HL-60 (cell line): ENCODE measurements around the gene IFITM10.

Source experiments
- GABPA ChIP-seq: IDR thresholded peaks from 2 replicates; pipeline ENCODE4 v1.6.1; 2012; ENCODE audit warnings: low read depth
- POLR2AphosphoS5 ChIP-seq: IDR thresholded peaks from 2 replicates; pipeline ENCODE4 v1.6.1; 2012; ENCODE audit warnings: low read depth
- SPI1 ChIP-seq: IDR thresholded peaks from 2 replicates; pipeline ENCODE4 v1.6.1; 2012; ENCODE audit warnings: low read depth, mild to moderate bottlenecking, borderline replicate concordance
- TF ChIP-seq, protein P1 (sequence below): IDR thresholded peaks from one replicate; pipeline ENCODE4 v1.5.1; 2011; ENCODE audit warnings: low read length, control low read depth, inconsistent platforms; ENCODE audit not compliant: insufficient read depth
- TF ChIP-seq, protein P2 (sequence below): IDR thresholded peaks from 2 replicates; pipeline ENCODE4 v1.6.1; 2012; ENCODE audit warnings: low read depth; ENCODE audit not compliant: insufficient replicate concordance

DNA sequence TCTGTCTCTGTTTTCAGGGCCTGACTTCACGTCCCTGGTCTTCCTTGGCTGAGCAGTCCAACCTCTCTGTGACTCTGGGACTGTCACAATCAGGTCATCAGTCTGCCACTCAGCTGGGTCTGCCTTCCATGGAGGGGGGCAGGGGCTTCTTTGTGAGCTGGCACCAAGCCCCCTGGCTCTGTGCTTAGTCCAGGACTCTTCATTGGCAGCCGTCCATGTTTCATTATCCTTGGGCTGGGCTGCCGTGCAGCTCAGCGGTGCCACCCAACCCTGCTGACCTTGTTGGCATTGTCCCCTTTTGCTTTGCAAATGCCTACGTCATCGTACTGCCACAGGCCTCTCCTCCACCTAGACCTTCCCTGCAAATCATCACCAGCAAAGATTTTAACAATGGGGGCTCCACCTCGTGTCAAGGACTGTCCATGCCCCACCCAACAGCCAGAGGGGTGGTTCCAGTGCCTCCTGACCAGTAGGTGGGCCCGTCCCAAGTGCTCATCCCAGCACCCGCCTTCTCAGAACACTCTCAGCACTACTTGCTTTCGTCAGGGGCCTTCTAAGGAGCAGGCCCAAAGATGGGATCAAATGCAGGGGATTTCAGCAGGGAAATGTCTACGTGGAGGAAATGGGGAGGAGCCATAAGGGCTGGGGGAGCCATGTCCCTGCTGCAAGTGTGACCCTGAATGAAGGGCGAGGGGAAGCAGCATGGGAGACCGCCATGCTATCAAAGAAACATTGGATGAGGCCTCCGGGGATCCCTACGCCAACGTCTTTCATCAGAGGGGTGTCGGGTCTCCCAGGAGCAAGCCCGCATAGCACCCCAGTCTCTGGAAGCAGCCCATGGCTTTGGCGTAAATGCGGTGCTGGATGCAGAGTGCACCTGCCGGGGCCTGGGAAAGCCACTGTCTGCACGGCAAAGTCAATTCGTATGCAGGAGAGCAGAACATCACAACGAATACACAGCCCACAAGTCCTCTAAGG is 35.2 kb downstream of the IFITM10 start:
- TF ChIP-seq GABPA, result no peak
- TF ChIP-seq, protein P1, sequence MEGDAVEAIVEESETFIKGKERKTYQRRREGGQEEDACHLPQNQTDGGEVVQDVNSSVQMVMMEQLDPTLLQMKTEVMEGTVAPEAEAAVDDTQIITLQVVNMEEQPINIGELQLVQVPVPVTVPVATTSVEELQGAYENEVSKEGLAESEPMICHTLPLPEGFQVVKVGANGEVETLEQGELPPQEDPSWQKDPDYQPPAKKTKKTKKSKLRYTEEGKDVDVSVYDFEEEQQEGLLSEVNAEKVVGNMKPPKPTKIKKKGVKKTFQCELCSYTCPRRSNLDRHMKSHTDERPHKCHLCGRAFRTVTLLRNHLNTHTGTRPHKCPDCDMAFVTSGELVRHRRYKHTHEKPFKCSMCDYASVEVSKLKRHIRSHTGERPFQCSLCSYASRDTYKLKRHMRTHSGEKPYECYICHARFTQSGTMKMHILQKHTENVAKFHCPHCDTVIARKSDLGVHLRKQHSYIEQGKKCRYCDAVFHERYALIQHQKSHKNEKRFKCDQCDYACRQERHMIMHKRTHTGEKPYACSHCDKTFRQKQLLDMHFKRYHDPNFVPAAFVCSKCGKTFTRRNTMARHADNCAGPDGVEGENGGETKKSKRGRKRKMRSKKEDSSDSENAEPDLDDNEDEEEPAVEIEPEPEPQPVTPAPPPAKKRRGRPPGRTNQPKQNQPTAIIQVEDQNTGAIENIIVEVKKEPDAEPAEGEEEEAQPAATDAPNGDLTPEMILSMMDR, result no peak
- TF ChIP-seq, protein P2, sequence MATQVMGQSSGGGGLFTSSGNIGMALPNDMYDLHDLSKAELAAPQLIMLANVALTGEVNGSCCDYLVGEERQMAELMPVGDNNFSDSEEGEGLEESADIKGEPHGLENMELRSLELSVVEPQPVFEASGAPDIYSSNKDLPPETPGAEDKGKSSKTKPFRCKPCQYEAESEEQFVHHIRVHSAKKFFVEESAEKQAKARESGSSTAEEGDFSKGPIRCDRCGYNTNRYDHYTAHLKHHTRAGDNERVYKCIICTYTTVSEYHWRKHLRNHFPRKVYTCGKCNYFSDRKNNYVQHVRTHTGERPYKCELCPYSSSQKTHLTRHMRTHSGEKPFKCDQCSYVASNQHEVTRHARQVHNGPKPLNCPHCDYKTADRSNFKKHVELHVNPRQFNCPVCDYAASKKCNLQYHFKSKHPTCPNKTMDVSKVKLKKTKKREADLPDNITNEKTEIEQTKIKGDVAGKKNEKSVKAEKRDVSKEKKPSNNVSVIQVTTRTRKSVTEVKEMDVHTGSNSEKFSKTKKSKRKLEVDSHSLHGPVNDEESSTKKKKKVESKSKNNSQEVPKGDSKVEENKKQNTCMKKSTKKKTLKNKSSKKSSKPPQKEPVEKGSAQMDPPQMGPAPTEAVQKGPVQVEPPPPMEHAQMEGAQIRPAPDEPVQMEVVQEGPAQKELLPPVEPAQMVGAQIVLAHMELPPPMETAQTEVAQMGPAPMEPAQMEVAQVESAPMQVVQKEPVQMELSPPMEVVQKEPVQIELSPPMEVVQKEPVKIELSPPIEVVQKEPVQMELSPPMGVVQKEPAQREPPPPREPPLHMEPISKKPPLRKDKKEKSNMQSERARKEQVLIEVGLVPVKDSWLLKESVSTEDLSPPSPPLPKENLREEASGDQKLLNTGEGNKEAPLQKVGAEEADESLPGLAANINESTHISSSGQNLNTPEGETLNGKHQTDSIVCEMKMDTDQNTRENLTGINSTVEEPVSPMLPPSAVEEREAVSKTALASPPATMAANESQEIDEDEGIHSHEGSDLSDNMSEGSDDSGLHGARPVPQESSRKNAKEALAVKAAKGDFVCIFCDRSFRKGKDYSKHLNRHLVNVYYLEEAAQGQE, result no peak
- no peak for TF ChIP-seq POLR2AphosphoS5
- TF ChIP-seq SPI1, result no peak
